NCI-H510A (cell line): ENCODE results near the gene CWC15.
"Not testable (repeated sequence)": the region's sequence is repeated elsewhere in the genome, so short reads cannot be mapped to it uniquely, and the experiment has no call there.

ENCODE experiments used
- DNase-seq: peaks from one replicate; lab custom pipeline; 2025; lab: John Stamatoyannopoulos, UW

The CWC15 gene

DNA sequence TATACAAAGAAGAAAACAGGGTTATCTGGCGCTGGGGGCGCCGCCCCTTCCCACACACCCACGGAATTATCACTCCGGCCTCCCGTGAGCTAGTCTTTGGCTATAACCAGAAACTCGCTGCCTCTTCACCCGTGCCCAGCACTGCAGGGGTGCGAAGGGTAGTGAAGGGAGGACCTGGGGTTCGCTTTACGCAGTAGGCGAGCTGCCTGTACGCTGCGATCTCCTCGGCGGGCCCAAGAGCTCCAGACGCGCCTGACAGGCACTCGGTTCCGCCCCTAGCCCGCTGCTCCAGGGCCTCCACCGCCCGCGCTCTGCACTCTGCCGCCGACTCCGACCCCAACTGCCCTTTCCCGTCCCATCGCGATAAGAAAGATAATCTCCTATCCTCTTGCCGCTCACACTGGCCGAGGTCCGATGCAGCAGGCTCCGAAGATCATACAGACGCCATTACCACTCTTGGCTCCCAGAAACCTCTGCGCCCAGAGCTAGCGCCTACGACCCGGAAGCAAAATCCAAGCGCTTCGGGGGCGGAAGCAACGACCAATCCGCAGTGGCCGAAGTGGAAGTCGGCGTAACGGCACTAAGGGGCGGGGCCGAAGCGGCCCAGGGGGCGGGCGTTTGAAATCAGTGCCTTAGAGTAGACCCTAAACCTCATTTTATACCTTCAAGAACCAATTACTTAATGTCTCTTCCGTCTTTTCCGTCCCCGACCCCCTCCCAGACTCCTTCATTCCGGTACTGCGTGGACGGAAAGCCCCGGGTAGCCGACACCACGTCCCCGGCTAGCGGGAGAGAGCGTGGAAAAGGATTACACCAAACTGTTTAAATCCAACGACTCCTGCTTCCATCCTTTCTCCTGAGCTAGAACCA lies at the start of gene CWC15, which contains the start of gene KDM4D:
TSS of gene CWC15 (minus strand) at position 458 of the 870 bp plus-strand sequence. CDS start 1,371 bp downstream, outside the sequence.
TSS of gene KDM4D (plus strand) at position 611 of the 870 bp plus-strand sequence. CDS start 23,664 bp downstream, outside the sequence.
- DNase-seq: peak; percentile 87

DNA sequence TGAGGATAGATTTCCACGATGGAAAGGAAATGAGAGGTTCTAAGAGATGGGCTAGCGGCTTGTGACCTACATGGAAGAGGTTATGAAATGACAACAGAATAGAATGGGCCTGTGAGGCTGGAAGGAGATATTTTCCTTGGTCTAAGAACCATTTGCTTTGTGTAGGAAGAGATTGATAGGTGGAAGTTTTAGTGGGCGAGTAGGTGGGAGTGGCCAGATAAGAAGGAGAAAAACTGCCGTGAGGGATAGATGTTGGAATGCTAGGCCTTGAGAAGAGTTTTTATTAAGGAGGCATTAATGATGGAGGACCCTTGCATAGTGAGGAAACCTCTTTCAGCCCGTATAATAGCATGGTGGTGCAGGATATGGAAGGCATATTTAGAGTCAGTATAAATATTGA lies 48.1 kb upstream of the CWC15 start:
- not testable (repeated sequence) for DNase-seq

DNA sequence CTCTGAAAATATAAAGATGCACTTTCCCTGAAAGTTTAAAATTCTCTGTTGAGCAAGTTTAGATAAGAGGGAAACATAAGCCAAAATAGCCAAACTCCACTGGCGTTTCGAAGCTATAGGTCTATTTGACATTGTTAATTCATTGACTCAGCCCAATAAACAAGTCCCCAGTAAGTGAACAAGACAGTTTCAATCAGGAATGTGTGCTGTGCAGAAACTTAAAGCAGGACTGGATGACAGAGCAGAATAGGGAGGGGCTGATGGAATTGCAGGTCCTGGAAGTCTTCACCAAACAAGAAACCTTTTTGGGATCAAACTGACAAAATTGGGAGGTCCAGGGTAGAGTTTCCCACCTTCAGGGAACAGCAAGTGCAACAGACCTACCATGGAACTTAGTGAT lies 42.8 kb upstream of the CWC15 start:
- no peak for DNase-seq

DNA sequence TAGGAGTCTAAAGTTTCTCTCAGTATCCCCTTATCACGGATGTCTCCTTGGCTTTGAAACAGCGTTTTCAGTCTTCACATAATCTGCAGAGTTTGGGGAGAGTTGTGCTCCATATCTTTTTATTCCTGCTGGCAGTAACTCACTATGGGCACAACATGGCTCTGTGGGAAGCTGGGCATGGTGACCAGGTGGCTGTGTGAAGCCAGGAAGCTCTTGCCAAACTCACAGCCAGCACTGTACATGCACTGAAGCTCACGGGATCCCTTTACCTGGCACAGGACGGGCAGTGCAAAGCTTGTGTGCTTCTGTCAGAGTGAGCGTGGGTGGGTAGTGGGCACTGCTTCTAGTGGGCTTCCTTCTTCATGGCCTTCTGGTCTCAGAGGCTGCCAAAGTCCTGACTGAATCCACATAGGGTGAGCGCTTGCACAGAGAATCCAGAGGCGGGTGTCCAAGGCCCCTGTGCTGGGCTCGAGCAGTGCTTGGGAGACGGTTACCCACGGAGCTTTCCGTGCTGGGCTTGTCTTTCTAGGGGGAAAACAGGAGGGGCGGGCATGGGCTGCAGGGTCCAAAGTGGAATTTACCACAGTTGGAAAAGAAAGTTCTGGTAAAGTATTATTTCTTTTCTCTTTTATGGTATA lies 40.9 kb upstream of the CWC15 start:
- DNase-seq: no peak

DNA sequence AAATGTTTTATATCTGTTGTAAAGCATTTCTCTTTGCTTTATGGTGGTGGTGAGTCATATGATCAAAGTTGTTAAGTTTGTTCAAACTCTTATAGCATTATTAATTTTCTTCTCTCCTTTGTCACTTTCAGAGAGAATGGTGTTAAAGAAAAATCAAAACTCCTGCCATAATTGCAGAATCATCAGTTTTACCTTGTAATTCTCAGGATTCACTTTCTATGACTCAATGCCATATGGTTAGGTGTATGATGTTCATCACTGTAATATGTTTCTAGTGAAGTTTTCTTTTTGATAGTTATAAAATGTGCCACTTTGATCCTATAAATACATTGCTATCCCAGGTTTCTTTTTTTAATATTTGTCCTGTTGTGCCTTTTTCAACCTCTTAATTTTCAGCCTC lies 38.0 kb upstream of the CWC15 start:
- DNase-seq: no peak

DNA sequence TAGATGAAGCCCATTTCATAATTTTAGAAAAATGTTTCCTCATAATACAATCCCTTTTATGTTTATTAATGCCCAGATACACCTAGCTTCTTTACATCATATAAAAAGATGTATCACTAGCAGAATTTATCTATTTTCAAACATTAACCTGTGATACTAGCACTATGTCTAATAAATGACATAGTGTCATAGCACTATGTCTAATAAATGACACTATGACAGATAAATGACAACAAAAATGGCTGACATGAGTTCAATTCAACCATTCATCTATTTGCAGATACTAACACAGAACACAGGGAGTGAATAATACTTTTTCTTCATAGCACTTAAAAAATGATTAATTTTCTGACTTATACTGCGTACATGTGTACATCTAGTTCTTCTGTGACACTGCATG lies 32.3 kb upstream of the CWC15 start:
- no peak for DNase-seq

DNA sequence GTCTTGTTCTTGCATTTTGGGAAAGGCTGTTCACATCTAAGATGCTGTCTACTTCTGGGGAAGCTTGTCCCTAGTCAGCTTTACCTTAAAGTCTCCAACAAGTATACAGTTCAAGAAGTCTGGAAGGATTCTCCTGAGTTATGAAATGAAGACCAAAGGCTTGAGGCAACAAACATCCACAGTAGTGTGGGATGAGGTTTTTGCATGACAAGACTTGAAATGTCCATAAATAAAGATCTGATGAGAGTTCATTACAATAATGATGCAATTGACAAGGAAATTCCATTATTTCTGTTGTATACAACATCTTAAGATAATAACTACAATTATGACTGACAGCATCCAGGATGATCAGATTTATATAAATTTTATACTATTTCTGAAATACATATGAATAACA lies 30.4 kb upstream of the CWC15 start:
- no peak for DNase-seq

DNA sequence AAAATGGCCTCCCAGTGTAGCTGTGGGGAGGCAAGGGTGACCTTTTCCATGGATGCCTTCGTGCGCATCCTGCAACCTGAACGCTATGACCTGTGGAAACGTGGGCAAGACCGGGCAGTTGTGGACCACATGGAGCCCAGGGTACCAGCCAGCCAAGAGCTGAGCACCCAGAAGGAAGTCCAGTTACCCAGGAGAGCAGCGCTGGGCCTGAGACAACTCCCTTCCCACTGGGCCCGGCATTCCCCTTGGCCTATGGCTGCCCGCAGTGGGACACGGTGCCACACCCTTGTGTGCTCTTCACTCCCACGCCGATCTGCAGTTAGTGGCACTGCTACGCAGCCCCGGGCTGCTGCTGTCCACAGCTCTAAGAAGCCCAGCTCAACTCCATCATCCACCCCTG lies 24.9 kb upstream of the CWC15 start:
- DNase-seq: no peak

DNA sequence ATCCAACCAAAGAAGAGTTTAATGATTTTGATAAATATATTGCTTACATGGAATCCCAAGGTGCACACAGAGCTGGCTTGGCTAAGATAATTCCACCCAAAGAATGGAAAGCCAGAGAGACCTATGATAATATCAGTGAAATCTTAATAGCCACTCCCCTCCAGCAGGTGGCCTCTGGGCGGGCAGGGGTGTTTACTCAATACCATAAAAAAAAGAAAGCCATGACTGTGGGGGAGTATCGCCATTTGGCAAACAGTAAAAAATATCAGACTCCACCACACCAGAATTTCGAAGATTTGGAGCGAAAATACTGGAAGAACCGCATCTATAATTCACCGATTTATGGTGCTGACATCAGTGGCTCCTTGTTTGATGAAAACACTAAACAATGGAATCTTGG lies 24.1 kb upstream of the CWC15 start:
- DNase-seq: no peak

DNA sequence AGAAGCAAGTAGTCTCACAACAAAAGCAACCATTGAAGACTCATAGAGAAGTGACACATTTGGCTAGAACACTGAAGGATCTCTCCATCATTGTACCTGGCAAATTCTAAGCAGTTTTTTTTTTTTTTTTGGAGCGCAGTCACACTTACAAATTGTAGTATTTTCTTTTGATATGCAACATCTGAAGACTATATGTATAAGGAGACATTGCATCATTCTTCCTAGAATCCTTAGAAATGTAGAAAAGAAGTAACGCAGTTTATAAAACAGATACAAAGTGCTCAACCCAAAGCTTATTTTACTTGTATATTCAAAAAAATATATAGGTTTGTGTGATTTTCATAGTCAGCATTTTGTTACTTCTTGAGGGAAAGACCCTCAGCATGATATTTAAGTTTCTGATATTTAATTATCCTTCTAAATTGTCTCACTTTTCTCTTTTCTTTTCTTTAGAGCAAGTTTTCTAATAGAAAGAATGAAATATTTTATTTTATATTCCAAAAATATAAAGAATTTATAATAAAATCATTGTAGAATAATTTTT lies 20.1 kb upstream of the CWC15 start:
- DNase-seq: no peak

DNA sequence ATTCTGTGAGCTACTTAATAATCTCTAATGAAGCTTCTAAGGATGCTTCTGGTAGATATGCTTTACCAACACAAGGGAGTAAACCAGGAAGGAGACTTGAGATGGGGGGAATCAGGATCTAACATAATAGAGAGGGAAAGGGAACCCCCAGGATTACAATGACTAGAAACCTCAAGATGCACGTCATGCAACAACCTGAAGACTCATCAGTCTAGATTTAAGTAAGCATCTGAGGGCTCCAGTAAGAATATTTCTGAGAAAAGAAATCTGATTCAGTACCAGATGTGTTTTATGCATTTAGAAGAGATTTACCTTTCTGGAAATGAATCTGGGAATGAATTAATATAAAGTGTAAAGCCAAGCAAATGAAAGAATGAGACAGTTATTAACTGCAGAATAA lies 15.4 kb upstream of the CWC15 start:
- no peak for DNase-seq

DNA sequence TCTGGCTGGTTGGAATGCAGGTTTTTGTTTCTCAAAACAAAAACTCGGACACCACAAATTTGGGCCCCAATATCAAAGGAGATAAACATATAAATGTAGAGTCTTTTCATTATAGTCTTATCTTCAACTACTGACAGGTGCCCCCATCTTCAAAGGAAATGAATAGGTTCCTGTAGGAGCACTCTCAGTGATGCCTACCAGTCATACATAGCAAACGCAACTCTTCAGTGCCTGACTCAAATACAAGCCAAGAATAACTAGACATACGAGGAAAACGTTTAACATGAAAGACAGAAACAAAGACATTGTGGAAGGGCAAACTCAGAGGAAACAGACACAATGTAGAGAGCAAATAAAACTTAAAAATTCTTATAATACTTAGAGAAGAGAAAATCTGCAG lies 14.0 kb upstream of the CWC15 start:
- DNase-seq: no peak

DNA sequence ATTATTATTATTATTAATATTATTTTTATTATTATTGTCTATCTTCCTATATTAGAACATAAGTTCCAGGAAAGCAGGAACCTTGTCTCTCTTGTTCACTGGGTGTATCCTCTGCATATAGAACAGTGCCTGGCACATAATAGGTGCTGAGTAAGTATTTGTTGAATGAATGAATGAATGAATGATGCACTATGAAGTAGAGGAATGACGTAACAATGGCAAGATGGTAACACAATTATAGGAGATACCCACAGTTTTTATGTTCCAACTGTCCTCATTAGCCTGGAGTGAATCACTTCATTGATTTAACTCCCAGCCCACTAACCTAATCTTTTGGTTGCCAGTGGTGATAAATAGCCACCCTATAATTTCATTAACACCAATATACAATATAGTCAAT lies 2.2 kb upstream of the CWC15 start:
- no peak for DNase-seq

DNA sequence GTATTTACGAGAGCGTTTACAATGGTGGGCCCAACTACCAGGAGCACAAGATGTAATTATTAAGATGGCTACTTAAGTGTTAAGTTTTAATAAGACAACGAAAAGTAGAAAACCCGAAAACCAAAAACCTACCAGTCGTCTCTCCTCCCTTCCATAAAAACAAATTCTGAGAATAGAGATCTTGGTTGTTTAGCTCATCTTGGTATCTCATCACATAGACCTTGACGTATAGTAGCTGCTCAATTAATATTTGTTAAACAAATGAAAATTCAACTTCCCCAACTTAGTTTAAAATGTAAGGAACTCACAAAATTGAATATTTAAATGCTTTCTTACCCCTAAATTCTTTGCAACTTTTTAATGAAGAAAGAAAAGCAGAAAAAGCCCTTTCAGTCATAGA lies 822 bp upstream of the CWC15 start:
- no peak for DNase-seq

DNA sequence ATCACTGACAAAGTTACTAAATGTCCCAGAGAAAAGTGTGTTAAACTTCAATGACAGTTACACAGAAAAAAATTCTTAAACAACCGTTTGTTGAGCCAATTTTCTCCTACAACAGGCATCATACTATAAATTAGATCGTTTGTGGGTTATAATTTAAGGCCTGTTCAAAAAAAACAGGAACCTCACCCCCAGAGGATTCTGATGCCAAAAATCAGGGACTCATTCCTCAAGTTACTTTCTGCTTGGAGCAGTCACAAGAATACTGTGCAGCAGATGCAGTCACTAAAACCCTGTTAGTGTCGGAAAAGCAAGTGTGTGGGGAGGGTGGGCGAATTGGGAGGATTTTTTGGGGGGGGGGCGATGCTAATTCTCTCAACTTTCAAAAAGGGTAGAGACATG lies 657 bp downstream of the CWC15 start:
- no peak for DNase-seq

DNA sequence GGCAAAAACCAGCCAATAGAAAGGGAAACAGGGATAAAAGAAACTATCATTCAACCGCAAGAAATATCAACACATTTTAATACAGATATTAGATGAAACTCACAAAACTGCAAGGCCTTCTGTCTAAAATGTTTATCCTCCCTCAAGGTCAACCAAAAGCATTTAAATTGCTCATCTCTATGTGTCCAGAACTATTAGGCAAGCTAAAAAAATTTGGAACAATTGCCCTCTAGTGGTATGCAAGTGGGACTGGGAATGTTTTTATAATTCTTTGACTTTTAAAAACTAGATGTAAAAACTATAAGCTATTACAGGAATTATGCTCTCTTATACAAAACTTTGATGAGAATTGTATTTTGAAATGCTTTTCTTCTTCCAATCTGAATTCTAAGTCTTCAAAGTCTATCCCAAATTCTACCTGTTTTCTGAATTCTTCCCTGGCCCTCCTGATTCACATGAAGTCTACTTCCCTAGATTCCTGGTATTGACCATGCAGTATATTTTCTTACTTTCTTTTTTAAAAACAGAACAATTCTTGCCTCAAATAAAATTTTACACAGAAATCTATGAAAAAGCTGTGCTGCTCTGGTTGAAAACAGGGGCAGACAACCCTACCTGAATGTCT lies 4.9 kb downstream of the CWC15 start:
- DNase-seq: no peak

DNA sequence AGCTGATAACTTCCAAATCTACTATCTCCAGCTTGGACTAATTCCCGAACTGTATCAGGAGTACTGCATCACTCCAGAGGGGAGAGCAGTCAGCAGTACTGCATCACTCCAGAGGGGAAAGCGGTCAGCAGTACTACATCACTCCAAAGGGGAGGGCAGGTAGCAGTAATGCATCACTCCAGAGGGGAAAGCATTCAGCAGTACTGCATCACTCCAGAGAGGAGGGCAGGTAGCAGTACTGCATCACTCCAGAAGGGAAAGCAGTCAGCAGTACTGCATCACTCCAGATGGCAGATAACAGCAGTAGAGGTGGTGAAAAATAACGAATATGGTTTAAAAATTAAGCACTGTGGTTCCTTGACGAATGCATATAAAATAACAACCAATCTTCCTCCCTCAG lies 8.4 kb downstream of the CWC15 start:
- no peak for DNase-seq

DNA sequence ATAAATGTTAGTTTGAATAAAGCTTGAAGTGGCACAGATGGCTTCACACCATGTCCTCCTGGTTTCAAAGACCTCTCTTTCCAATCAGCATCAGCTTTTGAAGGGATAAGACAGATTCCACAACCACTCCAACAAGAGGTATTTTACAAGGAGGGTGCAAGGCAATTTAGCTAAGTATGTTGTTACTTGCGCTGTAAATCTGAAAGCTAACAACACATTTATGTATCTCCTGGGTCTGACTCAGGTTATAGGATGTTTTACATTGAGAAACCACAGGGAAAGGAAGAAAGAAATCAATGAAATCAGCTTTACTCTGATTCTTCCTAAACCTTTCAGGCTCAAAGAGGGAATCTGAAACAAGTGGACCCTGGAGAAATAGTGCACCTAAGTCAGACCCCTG lies 12.1 kb downstream of the CWC15 start:
- no peak for DNase-seq

DNA sequence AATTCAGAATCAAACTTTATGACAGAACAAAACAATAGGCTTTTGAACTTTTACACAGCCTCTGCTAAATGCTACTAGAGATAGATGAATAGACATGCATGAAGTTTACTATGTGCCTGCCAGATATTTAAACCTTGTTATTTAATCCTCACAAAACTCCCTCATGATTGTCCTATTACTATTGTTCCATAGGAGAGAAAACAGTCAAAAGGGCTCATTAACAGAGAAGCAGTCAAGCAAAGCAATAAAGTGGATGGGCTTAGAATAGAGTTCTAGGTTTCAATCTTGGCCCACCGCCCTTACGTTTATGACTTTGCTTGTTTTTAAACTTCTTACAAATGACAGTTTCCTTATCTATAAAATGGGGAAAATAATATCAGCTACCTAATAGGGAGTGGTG lies 12.9 kb downstream of the CWC15 start:
- no peak for DNase-seq

DNA sequence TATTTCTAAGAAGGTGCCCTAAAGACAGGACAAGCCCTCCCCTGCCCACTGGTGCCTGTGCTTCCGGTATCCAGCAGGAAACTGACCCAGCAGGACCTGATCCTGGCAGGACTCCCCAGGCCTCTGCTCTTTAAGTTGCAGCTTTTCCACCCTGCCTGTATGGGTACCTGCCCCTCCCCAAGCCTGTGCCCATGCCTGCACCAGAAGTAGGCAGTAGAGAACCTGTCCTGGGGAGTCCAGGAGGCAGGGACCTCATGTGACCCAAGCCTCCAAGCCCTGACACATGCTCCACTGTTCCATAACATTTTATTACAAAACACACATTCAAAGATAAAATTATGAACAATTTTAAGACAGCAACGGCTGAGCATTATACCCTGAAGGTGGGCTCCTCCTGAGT lies 14.2 kb downstream of the CWC15 start:
- no peak for DNase-seq

DNA sequence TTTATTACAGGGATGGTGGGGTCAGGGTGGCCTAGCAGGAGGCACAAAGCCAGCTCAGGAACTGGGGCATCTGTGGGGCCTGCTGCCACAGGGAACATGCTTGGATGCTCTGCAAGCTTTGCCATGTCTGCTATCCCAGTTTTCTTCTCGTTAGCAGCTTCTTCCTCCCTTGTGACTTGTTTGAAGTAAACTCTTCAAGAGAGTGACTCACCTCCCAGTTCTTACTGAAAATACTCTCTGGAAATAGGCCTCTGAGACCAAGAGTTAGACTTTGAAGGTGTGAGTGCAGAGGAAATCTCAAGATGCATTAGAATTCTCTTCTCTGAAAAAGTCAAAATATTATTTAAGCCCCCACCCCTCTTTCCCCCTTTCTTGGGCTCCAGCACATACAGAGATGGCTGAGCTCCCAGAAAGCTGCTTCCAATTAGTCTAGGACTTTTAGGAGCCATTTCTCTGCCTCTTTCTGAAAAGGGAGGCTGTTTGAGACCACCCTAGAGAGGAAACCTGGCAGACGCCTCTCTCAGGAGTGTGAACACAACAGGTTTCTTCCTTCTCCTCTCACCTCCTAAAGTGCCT lies 15.1 kb downstream of the CWC15 start:
- DNase-seq: no peak

DNA sequence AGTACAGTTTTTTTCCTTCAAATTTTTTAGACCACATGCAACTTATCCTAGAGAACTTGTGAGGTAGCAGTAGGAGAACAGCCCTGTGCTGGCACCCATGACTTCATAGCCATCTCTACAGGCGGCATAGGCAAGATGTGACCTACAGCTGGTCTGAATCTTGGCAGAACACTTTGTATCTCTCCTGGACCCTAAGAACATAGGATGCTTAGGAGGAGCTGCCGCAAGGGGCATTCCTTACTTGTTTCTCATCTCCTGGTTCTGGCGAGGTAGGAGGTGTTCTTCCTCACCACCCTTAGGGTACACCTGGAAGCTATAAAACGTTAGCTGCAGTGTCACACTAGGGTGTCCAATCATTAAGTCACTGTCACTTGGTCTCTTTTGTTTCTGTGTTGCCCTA lies 16.4 kb downstream of the CWC15 start:
- DNase-seq: no peak
